Activated CD8-positive, alpha-beta memory T cell treated with anti-CD3 and anti-CD28 coated beads, Interleukin-2, amount 50 U/mL, for 1 hour (primary cell): ENCODE data around the gene TBC1D20.
"Not testable (repeated sequence)": the region's sequence is repeated elsewhere in the genome, so short reads cannot be mapped to it uniquely, and the experiment has no call there.

Source experiments
- DNase-seq: peaks from one replicate; pipeline ENCODE4 v3.0.0-alpha.2; 2020; ENCODE audit errors: extremely low read depth

Gene TBC1D20

DNA sequence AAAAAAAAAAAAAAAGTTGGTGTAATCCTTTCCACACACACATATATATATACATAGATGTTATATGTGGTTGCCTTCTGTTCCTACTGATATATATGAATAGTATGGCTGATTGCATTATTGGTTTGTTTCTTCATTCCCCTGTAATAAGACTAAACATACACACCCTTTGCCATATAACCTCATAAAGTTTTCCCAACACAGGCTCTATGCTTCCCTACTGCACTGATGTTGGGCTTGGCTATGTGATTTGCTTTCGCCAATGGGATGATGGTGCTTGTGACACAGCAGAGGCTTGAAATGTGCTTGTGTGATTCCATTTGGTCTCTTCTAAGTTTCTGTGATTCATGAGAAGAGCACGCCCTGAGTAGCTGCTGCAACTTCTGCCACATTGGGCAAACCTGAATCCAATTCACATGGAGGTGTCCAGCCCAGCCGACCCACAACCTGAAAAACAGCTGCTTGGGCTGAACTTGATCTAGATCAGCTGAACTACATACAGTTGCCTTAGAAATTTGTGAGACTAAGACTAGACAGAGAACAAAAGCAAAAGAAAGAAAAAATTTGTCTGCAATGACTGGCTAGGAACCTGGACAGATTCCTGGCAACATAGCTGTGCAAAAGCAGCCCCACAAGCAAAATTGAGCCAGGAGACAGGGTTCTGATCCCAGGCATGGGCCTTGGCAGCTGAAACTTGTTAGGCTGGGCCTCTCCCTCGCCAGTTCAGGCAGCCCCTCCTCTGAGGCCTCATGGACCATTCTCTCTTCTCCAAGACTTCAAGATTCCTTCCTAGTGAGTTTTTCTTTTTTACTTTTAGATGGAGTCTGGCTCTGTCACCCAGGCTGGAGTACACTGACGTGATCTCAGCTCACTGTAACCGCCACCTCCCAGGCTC, 13.4 kb upstream of the TBC1D20 start:
- DNase-seq: no peak

DNA sequence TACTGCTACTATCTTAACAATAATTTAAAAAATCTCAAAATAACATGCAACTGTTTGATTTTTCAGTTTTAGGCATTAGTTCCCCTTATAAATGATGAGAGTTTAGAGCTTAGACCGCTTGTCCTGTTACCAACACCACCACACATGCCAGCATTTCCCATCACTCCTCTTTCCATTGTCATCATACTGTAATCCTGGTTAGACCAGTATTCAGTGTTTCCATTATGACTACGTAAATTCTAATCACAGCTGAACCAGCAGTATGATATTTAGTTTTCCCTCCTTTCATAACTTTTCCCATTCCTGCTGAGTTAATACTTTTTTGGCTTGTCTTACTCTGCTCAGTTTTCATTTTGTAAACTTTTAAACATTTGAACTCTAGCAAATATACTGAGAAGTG, 12.2 kb upstream of the TBC1D20 start:
- no peak for DNase-seq

DNA sequence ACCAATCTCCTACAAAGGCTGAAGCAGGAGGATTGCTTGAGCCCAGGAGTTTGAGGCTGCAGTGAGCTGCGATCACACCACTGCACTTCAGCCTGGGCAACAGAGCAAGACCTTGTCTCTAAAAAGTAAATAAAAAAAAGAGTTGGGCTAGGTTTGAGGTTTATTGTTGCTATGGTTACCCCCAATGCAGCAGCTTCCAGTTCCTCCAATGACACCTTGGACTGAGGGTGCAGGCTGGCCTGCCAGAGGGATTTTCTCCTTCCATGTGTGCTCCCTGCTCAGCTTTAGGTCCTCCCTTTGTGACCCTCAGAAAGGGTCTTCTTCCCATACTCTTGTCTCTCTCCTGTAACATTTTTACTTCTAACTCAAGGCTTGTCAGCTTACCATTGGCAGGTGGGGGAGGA, 10.6 kb upstream of the TBC1D20 start:
- DNase-seq: no peak

DNA sequence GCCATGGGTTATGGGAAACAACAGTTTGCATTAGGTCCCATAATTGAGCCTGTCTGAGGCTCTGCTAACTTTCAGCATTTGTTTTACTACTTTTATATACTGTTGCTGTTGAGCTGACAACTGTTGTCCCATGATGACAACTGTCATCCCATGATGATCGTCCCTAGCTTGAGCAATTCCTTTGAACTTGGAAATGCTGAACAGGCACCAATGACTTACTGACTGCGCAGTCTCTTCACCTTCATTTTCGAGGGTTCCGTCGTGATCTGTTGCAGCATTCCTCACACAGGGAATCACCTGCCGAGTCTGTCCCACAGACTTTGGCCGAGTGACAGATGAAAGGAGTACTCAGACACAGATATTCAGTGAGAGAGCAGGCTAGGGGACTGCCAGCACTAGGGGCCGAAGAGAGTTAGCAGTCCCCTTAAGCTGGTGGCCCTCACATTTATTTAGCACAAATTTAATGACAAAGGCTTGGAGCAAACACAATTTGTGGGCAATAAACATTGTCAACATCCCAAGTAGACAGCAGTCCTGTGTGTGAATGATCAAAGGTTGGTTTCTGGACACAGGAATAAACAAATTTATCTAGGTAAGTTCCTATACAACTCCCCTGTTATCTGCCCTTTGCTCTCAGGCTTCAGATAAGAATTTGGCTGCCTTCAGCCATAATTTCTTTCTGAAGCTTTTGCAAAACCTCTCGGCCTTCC, 10.0 kb upstream of the TBC1D20 start:
- DNase-seq: no peak

DNA sequence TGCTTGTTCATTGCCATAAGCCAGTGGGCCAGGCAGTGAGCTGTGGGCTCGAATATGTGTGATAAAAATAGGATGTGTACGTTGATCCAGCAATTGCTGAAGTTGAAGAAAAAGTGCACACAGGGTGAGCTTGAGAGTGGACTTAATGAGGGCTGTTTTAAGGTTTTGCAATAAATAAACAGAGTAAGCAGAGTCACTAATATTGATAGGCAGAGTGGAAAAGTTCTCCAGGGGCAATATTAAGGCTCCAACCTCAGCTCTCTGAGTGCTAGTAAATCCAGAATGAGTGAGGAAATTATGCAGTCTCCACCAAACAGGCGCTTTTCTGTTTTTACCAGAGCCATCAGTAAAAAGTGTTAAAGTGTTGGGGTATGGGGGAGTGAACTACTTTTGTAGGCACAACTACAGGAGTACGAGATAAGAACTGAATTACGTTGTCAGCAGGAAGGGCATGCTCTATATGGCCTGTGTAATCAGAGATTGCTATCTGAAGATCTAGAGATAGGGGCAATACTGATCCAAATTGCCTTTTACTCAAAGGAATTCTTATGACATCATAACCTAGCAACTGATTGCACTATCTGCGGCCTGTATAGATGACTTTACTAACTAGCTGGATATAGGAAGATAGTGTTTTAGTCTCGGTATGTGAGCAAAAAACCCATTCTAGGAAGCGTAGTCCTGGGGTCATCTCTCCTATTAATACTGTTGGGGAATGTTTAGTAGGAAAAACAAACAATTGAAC, 7.6 kb upstream of the TBC1D20 start:
- no peak for DNase-seq

DNA sequence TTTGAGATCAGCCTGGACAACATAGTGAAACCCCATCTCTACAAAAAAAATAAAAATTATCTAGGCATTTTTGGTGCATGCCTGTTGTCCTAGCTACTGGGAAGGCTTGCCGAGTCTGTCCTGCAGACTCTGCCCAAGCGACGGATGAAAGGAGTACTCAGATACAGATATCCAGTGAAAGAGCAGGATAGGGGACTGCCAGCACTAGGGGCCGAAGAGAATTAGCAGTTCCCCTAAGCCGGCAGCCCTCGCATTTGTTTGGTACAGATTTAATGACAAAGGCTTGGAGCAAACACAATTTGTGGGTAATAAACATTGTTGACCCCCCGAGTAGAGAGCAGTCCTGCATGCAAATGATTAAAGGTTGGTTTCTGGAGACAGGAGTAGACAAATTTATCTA, 5.4 kb upstream of the TBC1D20 start:
- DNase-seq: no peak

DNA sequence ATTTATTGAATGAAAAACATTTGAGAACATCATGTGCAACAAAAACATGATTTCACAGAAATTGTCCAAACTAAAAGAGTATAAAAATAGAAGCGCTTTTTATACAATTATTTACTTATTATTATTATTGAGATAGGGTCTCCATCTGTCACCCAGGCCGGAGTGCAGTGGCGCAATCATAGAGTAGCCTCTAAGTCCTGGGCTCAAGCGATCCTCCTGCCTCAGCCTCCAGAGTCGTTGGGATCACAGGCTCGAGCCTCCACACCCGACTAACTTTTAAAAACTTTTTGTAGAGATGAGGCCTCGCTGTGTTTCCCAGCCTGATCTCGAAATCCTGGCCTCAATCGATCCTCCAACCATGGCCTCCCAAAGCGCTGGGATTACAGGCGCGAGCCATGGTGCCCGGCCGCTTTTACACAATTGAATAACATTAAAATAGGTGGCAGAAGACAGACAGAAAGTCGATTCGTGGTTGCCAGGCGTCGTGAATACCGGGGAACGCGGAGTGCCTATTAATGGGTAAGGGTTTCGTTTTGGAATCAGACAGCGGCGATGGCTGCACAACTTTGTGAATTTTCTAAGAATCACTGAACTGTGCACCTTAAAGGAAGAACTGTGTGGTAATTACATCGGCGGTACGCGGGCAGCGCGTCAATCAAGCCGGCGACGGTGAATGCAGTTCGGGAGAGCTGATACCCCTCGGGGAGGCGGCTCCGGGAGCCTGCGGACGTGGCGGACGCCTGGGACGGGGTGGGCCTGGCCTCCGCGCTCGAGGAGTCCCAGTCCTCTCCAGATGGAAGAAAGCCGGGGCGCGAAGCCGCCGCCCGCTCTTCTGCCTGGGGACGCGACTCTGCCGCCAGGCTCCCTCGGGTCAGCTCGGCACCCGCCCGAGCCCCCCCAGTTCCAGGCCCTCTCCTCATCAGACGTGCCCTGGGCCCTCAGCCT, 807 bp downstream of the TBC1D20 start:
- no peak for DNase-seq

DNA sequence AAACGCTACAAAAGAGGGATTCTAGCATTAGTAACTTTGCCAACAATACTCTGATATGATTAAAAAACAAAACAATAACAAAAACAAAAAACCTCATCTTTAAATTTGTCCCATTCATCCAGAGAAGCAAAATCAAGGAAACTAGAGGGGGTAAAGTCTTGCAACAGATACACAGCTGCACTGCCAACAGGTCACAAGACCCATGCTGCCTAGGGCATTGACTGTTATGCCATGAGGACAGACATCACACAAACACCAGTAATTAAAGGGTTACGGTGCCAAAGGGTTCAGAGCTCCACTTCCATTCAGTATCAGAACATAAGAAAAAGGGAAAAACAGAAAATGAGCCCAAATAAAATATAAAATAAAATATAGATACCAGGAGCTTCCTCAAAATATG, 1.6 kb downstream of the TBC1D20 start:
- no peak for DNase-seq

DNA sequence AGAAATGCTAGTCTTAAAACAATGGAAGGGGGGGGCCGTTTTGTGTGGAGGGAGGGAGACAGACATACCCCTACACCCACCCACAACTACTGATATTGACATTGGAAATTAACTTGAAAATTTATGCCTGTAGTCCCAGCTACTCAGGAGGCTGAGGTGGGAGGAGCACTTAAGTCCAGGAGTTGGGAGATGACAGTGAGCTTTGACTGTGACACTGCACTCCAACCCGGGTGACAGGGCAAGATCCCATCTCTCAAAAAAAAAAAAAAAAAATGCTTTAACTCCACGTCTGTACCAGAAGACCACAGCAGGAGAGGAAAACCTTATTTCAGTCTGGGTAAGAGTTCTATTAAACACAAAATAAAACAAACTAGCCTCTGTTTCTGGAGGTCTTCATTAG, 2.2 kb downstream of the TBC1D20 start:
- no peak for DNase-seq

DNA sequence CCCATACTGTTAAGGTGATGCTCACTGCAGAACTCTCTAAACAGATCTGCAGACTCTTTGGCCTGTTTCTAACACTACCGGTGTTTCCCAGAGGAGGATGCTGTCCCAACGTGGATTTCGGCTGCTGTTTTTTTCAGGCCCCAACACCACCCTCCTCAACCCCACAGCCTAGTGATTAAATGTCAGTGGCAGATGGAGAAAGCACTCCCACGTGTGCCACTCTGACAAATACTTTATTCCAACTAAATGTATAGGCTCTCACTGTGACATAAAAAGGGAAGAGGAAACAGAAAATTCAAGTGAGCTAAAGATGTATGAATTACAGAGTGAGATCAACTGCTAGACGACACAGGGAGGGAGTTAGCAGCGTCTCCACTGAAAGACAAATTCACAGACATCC, 3.6 kb downstream of the TBC1D20 start:
- DNase-seq: no peak

DNA sequence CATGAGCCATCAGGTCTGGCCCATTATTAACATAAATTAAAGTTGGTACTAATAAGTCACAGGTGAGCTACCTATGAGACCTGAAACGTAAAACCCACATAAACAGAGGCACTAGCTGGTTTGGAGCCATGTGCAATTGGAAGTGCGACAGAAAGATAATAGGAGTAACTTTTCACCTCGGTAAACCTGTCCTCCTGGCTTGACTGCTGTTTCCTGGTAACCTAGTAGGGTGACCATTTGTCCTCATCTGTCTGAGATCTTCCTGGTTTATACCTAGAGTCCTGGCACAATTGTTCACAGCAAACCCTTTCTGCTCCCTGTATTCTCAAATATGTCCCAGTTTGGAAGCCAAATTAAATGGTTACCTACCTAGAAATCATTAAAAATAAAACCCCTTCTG, 7.4 kb downstream of the TBC1D20 start:
- DNase-seq: no peak

DNA sequence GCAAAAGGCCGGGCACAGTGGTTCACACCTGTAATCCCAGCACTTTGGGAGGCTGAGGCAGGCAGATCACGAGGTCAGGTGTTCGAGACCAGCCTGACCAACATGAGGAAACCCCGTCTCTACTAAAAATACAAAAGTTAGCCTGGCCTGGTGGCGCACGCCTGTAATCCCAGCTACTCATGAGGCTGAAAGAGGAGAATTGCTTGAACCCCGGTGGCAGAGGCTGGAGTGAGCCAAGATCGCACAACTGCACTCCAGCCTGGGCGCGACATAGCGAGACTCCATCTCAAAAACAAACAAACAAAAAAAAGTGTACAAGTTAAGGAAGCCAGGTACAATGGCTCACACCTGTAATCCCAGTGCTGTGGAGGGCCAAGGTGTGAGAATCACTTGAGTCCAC, 10.3 kb downstream of the TBC1D20 start:
- DNase-seq: not testable (repeated sequence)

DNA sequence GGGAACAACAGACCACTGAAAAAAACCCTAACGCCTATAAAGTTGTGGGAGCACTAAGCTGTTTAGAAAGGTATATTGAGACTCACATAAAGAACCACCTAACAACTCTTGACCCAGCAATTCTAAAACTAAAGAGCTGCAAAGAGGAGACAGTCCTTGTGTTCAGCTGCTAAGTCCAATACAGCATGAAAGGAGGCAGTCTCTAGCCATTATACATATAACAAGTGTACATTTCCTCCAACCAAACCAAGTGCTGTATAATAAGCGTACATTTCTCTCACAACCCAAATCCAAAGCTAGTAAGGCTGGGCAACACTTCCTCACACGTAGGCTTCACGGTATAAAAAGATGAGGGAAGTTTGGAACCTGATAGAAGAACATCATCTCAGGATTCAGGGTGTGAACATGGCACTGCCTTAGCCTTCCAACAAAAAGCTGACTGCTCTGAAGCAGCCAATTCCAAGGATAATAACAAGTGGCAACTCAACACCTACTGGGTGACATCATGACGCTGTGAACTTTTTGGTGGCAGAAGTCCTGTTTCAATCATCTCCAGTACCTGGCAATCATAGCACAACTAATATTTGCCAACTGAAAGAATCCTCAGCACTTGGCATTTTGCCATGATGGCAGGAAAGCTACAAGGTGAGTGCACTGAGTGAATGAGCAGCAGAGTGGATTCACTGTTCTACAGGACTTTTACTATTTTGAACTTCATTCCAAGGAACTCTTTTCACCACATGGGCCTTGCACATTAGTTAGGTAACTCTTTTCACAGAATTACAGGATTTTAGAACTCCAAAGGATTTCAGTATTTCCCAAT, 16.6 kb downstream of the TBC1D20 start:
- DNase-seq: no peak

DNA sequence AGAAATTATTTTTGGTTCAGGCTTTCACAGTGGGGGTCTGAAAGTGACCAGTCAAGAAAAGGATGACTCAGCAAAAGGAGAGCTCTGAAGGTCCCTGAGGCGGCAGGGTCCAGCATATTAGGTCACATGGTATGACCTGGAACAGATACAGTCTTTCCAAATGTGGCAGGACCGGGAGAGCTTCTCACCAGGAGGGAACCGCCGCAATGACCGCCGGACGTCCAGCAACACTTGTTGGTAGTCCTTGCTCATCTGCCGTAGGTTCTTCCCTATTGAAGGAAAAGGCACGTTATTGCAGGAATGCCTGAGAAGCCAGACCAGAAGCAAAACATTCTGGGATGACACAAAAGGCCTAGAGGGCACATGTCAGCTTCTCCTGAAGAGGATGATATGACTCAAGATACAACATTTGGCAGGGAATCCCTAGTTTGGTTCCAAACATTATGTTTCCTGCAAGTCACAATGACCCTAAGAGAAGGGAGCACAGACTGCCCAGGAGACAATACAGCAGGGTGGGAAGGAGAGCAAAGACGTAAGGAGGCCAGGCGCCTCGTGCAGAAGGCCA, 17.4 kb downstream of the TBC1D20 start:
- DNase-seq: no peak

DNA sequence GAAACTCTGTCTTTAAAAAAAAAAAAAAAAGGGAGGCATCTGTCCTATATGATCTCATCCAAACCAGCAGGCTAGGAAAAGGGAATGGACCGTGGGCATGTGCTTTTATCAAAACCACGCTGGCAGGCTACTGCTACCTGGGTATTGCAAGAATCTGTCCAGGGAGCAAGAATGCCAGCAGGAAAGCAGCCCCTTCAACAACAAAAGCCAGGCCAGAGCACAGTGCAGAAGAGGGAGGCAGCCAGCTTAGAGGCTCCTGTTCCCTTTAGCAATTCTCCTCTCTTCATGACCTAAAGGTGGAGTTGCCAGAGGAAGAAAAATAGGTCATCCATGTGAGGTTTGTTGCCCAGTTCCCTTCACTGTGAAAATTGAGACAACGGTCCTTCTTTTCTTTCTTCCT, 18.2 kb downstream of the TBC1D20 start:
- no peak for DNase-seq

DNA sequence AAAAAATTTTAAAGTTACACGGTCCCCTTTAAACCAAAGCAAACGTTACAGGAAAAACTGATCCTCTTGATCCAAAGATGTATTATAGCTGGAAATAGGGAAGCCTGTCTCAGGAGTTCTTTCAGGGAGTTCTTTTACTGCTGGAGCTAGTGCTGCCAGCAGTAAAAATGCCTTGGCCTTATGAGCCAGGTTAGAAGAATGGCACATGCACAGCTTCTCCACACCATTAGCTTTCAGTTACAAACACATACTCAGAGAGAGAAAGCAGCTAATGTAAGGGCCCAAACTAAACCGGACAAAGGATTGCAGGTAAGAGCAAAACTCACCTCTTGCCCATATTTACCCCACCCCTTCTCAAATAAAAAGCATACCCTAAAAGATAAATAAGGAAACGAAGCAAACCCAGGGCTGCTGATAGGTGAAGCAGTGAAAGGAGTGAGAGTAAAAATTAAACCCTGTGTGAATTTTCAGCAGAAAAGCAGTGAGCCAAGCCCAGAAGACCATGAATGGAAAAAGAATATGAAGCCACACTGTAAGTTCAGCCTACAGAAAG, 19.0 kb downstream of the TBC1D20 start:
- DNase-seq: no peak

DNA sequence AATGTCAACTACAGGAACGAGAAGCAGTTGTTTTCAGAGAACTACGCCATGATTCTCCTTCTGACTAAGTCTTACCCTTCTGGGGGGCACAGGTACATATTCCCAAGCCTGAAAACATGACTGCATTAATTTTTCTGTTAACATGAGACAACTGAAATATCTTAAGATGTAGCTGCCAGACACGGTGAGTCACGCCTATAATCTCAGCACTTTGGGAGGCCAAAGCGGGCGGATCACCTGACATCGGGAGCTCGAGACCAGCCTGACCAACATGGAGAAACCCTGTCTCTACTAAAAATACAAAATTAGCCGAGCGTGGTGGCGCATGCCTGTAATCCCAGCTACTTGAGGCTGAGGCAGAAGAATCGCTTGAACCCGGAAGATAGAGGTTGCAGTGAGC, 21.7 kb downstream of the TBC1D20 start:
- DNase-seq: no peak

DNA sequence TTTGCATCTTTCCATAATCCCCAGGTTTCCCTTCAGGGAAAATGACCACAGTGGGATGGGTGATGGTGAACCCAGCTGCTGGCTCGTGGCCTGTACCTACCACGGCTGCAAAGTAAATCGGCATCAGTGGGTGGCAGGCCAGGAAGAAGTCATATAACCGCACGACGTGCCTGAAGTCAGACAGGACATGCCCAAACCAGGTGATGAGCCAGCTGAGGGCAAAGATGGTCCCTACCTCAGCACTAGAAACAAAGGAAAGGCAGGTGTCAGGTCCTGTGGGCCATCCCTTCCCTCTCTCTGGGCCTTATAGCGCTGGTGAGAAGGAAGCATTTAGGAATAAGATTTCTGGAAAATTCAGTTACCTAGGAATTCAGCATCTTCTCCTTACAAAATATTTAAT, 22.2 kb downstream of the TBC1D20 start:
- DNase-seq: no peak

DNA sequence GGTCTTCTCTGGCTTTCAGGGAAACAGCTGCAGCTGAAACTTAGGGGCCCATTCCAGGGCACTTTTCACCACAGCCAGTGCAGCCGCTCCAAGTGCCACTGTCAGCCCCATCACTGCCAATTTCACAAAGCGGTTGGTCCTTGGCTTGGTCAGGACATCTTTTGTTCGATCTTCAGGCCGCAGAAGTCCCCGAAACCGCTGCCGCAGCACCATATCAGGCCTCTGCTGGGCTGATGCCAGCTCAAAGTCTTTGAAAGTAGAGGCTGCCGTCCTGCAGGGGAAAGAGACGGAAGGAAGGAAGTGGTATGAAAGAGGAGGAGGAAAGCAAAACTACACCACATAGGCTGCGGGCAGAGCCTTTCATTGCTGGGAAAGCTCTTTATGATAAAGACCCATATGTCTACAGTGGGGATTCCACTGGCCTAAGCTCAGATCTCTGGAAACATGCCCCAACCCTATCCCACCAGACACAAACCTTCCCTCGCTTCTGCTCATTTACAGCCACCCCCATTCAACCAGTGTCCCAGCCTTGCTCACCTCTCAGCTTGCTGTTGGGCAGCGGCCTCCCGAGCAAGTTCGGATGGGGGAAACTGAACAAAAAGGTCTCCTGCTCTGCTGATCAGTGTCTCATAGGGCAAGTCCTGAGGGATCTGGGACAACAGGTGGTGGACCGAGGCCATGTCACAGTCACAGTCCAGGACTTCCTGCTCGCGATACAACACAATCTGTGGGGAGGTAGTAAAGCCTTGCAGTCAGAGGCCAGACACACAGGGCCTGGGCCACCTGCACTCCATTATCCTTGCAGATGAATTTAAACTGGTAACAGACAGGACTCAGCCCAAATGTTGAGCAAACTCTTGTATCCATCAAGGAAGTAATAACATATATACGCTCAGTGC, 23.5 kb downstream of the TBC1D20 start:
- DNase-seq: no peak
